Activated CD4-positive, CD25-positive, alpha-beta regulatory T cell treated with anti-CD3 and anti-CD28 coated beads, Interleukin-2, amount 50 U/mL, for 16 hours (primary cell): Measurements from ENCODE around the gene ZNF608.

Experiments used
- DNase-seq: peaks from one replicate; pipeline ENCODE4 v3.0.0-alpha.2; 2020; ENCODE audit warnings: low read depth, low spot score

ZNF608 gene

DNA sequence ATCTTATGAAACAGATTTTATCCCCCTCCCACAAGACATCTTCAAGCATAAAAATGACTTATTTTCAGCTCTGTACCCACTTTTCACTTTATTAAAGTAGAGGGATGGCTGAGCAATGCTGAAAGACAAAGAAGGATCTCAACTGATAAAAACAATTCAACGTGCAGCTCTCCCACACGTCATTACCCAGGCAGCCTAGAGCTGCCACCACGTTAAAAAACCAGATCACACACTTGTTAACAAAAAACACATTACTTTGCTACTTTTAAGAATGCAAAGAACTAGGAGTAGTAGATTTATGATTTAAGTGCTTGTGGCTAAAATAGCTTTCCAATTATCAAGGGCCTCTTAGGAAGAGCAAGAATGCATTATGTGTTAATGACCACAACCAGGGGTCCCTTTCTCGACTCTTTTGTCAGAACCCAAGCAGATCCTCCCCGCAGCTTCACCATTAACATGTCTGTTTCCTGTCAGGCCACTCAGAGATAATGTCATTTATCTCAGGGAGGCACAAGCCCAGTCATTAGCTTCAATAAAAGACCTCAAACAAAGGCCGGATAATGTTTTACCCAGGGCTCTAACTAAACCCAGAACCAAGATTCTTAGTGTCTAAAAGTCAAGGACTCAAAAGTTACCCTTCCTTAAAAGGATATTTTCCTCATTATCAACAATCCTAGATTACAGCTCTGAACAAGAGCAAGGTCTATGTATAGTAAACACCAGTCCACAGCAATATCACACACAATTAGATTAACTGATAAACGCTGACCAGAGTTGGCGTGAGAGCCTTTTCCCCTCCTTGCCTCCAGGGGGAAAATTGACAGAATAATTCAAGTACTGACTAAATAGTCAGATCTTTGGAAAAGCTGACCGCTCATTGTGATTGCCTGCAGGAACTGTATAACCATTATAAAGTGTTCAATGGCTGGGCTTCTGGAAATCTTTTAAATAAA is 7.5 kb downstream of the ZNF608 start:
- DNase-seq, result no peak

- no peak for DNase-seq
Measured at GRCh38 chr5:124737651-124738050, 8.8 kb downstream of the ZNF608 start.

DNA sequence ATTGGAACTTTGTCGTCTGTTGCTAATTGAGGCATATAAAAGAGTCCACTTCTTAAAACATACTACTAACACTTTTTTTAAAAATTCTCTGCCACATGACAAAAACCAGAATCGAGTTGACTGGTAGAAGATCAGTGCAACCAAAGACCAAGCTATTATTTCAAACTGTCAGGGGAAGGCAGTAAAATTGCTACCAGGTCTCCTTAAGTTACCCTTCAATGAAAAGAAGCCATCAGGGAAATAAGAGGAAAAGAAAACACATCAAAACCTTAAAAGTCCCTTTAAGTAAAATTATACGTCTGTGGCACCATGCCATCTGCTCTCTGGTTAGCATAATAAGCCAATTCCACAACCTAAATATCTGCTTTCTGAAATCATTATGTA is 9.6 kb downstream of the ZNF608 start:
- no peak for DNase-seq

GRCh38 chr5:124736082-124736804 is 10.2 kb downstream of the ZNF608 start:
- DNase-seq, result no peak

- no peak for DNase-seq
Measured at GRCh38 chr5:124735169-124735858, 11.1 kb downstream of the ZNF608 start.

GRCh38 chr5:124734574-124735168 is 11.8 kb downstream of the ZNF608 start:
- DNase-seq, result no peak

DNA sequence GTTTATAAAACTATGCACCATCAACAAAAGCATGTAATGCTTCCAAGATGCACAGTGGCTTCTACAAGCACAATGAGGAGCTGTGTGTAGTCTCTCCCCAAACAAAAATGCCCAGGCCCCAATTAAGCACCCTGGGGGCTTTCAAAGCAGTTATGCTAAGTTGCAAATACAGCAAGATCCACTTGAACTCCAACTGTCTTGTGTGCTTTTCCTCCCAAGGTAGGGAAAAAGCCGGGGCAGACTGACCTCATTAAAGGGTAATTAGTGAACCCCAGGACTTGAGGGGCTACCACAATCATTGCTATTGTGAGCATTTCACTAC is 13.1 kb downstream of the ZNF608 start:
- no peak for DNase-seq

DNA sequence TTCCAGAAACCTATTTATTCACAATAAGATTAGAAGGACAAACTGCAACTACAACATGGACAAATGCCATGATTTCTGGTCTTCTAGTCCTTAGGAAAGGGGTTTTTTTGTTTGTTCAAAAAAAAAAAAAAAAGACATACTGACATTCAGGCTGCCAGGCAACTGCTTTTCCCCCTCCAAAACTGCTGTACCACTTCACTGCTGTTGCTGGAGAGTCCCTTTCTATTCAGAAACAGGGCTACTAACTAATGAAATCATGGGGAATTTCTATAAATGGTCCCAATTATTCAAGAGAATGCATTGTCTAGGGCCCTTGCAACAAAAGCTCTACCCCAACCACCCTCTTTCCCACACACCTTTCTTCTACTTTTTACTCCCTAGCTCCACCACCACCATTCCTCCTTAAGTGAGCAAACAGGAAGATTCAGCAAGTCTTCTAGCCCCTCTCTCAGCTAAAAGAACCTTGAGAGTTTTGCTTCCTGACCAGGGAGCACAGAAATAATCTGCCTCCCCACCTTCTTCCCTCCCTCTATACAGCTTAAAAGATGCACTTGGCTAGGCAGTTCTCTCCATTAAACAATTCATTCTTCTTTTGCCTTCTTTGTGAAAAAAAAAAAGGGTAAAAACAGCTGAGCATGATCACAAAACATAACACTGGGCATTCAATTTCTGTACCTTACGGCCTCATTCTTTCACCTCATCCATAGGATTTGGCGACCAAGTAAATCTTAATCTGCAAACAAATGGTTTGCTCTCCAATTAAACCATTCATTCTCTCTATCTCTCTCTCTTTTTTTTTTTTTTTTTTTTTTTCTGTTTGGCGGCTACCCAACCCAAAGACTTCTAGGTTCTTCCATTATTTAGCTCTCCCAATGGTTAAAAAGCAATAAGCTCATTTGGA is 13.8 kb downstream of the ZNF608 start:
- no peak for DNase-seq

GRCh38 chr5:124730381-124730780 is 16.1 kb downstream of the ZNF608 start:
- no peak for DNase-seq

- DNase-seq, result no peak
Measured at GRCh38 chr5:124729720-124730359, 16.6 kb downstream of the ZNF608 start.

DNA sequence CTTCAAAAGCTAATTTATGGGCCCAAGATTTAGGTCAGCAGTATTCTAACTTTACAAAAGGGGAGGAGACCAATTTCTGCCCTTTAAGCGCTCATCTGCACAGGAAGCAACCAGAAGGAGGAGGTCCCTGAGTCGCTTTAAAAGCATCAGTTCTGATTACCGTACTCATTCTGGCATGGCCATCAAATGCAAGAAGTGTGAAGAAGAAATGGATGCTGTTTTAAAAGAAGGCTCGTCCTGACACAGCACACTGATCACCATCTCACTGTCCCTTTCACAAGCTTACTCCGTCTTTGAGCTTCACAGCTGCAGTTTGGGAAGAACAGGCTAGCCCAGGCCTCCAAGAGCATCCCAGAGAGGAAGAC is 17.5 kb downstream of the ZNF608 start:
- no peak for DNase-seq

- no peak for DNase-seq
Measured at GRCh38 chr5:124728331-124728967, 18.0 kb downstream of the ZNF608 start.

- DNase-seq, result no peak
Measured at GRCh38 chr5:124726631-124727362, 19.6 kb downstream of the ZNF608 start.

GRCh38 chr5:124725622-124726258 is 20.7 kb downstream of the ZNF608 start:
- DNase-seq, result no peak

DNA sequence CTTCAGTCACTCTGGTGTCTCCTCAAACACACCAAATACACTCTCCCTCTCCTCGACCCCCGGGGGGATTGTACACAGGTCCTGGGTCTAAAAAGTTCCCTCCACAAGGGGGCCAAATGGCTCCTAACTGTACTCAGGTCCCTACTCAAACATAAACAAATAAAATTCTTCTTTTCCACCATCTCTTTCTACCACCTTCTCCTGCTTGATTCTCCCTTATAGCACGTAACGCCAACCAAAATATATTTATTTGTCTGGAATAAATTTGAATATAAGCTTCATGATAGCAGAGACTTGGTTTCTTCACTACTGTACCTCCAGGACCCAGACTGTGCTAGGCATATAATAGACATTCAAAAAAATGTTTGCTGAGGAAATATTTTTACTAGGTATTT is 21.4 kb downstream of the ZNF608 start:
- no peak for DNase-seq

DNA sequence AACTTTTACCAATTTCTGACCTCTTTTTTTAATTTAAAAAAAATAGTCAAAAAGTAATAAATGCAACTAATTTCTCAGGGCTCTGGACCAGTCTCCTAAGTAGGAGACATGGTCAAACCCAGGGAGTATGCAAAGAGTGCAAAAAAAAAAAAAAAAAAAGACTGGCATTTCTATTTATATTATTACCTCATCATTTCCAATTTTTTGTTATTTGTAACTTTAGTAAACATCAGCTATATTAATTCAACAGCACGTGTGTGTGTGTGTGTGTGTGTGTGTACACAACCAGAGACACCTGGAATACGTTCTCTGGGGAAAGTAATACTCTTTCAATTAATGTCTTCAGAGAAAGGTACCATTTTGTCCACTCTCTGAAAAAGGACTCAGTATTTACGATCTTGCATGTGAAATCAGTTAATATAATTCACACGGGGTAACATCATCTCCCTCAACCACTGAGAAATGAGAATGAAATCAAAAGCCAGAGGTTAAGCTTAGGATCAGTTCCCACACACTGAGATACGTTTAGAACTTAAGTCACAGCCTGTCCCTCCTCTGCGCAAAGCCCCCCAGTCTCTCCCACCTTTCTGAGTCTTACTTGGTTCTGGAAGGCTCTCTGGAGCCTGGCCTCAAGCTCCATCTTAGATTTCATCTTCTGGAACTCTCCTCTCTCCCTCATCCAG is 21.9 kb downstream of the ZNF608 start:
- no peak for DNase-seq

DNA sequence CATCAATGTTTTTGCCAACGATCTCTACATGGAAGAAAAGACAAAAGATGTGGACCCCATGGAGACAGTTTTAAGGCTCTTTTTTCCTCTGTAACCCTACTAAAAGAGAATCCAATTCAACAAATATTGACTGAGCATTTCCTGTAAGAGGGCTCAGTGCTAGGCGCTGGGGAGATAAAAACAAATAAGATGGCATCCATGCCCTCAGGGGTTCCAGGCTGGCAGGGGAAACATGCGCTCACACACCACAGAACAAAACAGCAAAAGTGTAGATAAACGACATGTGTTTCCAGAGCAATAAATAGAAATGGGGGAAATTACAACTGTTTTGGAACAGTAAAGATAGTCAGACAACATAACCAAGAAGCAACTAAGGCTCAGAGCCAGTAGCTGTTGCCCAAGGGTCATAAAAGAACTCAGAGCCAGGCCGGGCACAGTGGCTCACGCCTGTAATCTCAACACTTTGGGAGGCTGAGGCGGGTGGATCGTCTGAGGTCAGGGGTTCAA is 25.2 kb downstream of the ZNF608 start:
- DNase-seq, result no peak

- DNase-seq, result no peak
Measured at GRCh38 chr5:124720593-124720992, 25.8 kb downstream of the ZNF608 start.
